ENCODE measurements around the gene MAVS. TPM values are rescaled to one million over a fixed set of nuclear protein-coding genes. Genes with fewer than 3 reads are reported as not detected.

The MAVS gene
- total and polyA plus RNA-seq, 4 experiments from 2014 or later = 1.2 to 49.3 (median 26.8) TPM

DNA sequence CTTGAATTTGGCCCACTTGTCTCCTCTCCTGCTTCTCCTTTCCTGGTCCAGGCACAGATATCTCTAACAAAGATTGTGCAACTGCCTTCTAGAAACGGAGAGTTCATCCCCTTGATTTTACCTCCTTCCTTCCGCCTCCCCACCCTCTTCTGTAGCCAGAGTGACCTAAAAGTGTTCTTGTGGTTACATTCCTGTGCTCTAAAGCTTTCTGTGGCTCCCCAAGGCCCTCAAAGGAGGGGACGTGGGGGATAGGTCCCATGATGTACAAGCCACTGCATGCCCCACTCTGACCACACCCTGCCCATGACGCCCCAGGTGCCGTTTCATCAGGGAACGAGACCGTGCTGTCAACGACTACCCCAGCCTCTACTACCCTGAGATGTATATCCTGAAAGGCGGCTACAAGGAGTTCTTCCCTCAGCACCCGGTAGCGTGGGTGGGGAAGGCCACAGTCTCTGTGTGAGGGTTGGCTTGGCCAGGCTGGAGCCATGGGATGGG, 42.3 kb upstream of the MAVS start:
- Histone ChIP-seq H3K27ac (ENCODE audit: low read depth, low read length) (peak overlapping the region; percentile 14), H3K4me1 (ENCODE audit: insufficient read depth, low read length) (peaks cover 95% of the 10 kb centered on the region)

DNA sequence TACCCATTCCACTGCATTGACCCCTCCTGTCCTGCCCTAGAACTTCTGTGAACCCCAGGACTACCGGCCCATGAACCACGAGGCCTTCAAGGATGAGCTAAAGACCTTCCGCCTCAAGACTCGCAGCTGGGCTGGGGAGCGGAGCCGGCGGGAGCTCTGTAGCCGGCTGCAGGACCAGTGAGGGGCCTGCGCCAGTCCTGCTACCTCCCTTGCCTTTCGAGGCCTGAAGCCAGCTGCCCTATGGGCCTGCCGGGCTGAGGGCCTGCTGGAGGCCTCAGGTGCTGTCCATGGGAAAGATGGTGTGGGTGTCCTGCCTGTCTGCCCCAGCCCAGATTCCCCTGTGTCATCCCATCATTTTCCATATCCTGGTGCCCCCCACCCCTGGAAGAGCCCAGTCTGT, 41.9 kb upstream of the MAVS start:
- Histone ChIP-seq H3K27ac (ENCODE audit: low read depth, low read length) (no peak overlapping the region), H3K36me3 (ENCODE audit: insufficient read depth, low read length) (peaks cover 62% of the 10 kb centered on the region), H3K4me3 (ENCODE audit: low read length in 2 of 2) (no peak overlapping the region), H3K9me3 (ENCODE audit: control insufficient read depth in 1 of 2, low read length in 2 of 2) (no peaks in the 10 kb centered on the region), H3K27me3 (ENCODE audit: insufficient read depth, low read length) (no peaks in the 10 kb centered on the region), H3K4me1 (ENCODE audit: insufficient read depth, low read length) (peaks cover 93% of the 10 kb centered on the region)
- Mint-ChIP-seq H3K27me3 (no peaks in the 10 kb centered on the region), H3K9me3 (no peaks in the 10 kb centered on the region), H3K27ac (peak overlapping the region in 5 of 7 donors; percentile 72 to 87 (median 85)), H3K4me3 (peak overlapping the region in 1 of 8 donors; percentile 20), H3K36me3 (peaks cover 63 to 66% of the 10 kb centered on the region in 2 donors), H3K4me1 (peaks cover 42 to 86% (median 61%) of the 10 kb centered on the region in 4 donors)
- CTCF ChIA-PET (ENCODE audit: partially characterized antibody) = no interaction called here
- POLR2A ChIA-PET (ENCODE audit: partially characterized antibody) = interaction anchor here (0.6 to 1.6 kb wide), 2 partner anchors 9 to 277 kb away, joined by 3 to 10 read pairs; no protein-coding TSS in a partner anchor
- intact Hi-C loops (cut with micrococcal nuclease) = no loop called here
- no peak for DNase-seq

More for the DNA sequence above, 42.3 kb upstream of the MAVS start:
- Histone ChIP-seq H3K36me3 (ENCODE audit: insufficient read depth, low read length) (peaks cover 62% of the 10 kb centered on the region), H3K27me3 (ENCODE audit: insufficient read depth, low read length) (no peaks in the 10 kb centered on the region), H3K9me3 (ENCODE audit: control insufficient read depth in 1 of 2, low read length in 2 of 2) (no peaks in the 10 kb centered on the region), H3K4me3 (ENCODE audit: low read length in 2 of 2) (no peak overlapping the region)
- H3K27me3 Mint-ChIP-seq = no peaks in the 10 kb centered on the region
- peak overlapping the region in 6 of 7 donors; percentile 15 to 87 (median 84) for H3K27ac Mint-ChIP-seq
- H3K36me3 Mint-ChIP-seq = peaks cover 66 to 70% of the 10 kb centered on the region in 2 donors
- H3K4me3 Mint-ChIP-seq = peak overlapping the region in 3 of 8 donors; percentile 46 to 64 (median 55)
- intact Hi-C loops (cut with micrococcal nuclease) = no loop called here
- H3K4me1 Mint-ChIP-seq = peaks cover 44 to 91% (median 64%) of the 10 kb centered on the region in 4 donors
- no peaks in the 10 kb centered on the region for H3K9me3 Mint-ChIP-seq
- ChIA-PET POLR2A (ENCODE audit: partially characterized antibody) (interaction anchor here (1.6 kb wide), 1 partner anchor 9 kb away, joined by 10 read pairs; no protein-coding TSS in a partner anchor), CTCF (ENCODE audit: partially characterized antibody) (interaction anchor here (1.0 kb wide), 1 partner anchor 16 kb away, joined by 3 read pairs; the partner anchor contains the start of gene AP5S1)
- no peak for DNase-seq

DNA sequence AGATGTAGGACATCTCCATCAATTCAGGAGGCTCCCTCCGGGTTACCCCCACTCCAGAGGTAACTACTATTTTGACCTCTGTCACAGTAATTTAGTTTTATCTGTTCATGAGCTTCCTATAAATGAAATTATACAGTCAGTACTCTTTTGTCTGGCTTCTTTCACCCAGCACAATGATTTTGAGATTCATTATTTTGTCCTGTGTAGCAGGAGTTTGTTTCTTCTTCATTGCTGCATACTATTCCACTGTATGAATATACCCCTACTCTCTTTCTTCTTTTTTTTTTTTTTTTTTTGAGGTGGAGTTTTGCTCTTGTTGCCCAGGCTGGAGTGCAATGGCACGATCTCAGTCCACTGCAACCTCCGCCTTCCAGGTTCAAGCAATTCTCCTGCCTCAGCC, 38.1 kb upstream of the MAVS start:
- H3K4me1 Mint-ChIP-seq = peaks cover 56 to 84% (median 67%) of the 10 kb centered on the region in 4 donors
- H3K27me3 ChIP-seq (ENCODE audit: insufficient read depth, low read length) = no peaks in the 10 kb centered on the region
- H3K27me3 Mint-ChIP-seq = no peaks in the 10 kb centered on the region
- intact Hi-C loops (cut with micrococcal nuclease) = no loop called here
- peaks cover 92% of the 10 kb centered on the region for H3K4me1 ChIP-seq (ENCODE audit: insufficient read depth, low read length)
- H3K27ac ChIP-seq (ENCODE audit: low read depth, low read length) = peak overlapping the region; percentile 46
- H3K9me3 ChIP-seq (ENCODE audit: control insufficient read depth in 1 of 2, low read length in 2 of 2) = no peaks in the 10 kb centered on the region
- H3K9me3 Mint-ChIP-seq = no peaks in the 10 kb centered on the region
- no peak for DNase-seq
- peaks cover 27% of the 10 kb centered on the region for H3K36me3 ChIP-seq (ENCODE audit: insufficient read depth, low read length)
- no peak overlapping the region for H3K4me3 Mint-ChIP-seq
- peaks cover 31 to 33% of the 10 kb centered on the region in 2 donors for H3K36me3 Mint-ChIP-seq
- H3K27ac Mint-ChIP-seq = peak overlapping the region in 5 of 7 donors; percentile 46 to 87 (median 62)
- ChIA-PET CTCF (ENCODE audit: partially characterized antibody) (interaction anchor here (5.3 kb wide), 1 partner anchor 13 kb away, joined by 36 read pairs; the partner anchor contains the start of gene CDC25B), POLR2A (ENCODE audit: partially characterized antibody) (no interaction called here)
- H3K4me3 ChIP-seq (ENCODE audit: low read length in 2 of 2) = no peak overlapping the region

DNA sequence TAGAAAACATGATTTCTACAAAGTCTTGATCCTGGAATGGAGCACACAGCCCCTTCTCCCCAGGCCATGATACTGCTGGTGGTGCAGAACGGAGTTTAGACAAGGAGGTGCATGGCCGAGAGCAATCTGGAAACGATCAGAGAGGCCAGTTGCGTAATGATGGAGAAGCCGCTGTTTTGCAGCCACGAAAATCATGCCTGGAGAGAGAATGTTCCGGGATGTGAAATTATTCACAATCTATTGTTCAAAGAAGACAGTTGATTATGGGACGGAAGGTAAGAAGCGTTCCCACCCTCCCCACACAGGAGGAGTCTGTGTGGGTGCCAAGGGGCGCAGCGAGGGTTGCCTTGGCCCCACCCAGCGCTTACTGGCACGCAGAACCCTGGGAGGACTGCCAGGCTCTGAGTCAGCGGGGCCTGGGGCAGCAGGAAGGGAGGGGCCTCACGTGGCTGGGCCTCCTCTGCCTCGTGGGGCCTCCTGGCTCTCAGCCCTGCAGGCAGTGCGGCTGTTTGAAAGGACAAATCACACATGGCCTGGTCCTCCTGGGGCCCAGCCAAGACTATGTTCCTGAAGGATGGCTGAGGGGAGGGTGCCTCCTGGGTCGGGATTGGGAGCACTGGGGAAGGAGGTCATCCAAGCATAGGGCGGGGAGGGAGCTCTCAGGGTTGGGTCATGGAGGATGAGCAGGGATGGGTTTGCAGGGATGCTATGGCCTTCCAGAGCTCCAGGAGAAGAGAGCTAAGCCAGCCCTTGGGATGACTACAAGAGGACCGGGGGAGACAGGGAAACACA, 35.0 kb upstream of the MAVS start:
- intact Hi-C loops (cut with micrococcal nuclease) = loop anchor here (1.0 to 5.0 kb wide), 4 partner anchors 9 to 764 kb away; partner anchors contain the start of genes ADISSP, AP5S1, CDC25B and MRPS26
- H3K27ac ChIP-seq (ENCODE audit: low read depth, low read length) = peak overlapping the region; percentile 89
- no peaks in the 10 kb centered on the region for H3K9me3 ChIP-seq (ENCODE audit: control insufficient read depth in 1 of 2, low read length in 2 of 2)
- peak overlapping the region in 1 of 2 donors; percentile 54 for H3K4me3 ChIP-seq (ENCODE audit: low read length in 2 of 2)
- ChIA-PET CTCF (ENCODE audit: partially characterized antibody) (interaction anchor here (0.7 to 5.3 kb wide), 4 partner anchors 16 to 510 kb away, joined by 3 to 36 read pairs (median 6); partner anchors contain the start of gene CDC25B), POLR2A (ENCODE audit: partially characterized antibody) (interaction anchor here (0.6 to 7.0 kb wide), 8 partner anchors 13 to 228 kb away, joined by 3 to 97 read pairs (median 4); partner anchors contain the start of genes ADISSP and CENPB)
- peak overlapping the region; percentile 83 to 94 (median 89) for H3K4me3 Mint-ChIP-seq
- peaks cover 90% of the 10 kb centered on the region for H3K4me1 ChIP-seq (ENCODE audit: insufficient read depth, low read length)
- peak overlapping the region; percentile 97 to 100 (median 99) for H3K27ac Mint-ChIP-seq
- H3K4me1 Mint-ChIP-seq = peaks cover 53 to 83% (median 69%) of the 10 kb centered on the region in 4 donors
- DNase-seq = peak; percentile 92 to 97 (median 94)
- no peaks in the 10 kb centered on the region for H3K9me3 Mint-ChIP-seq
- no peaks in the 10 kb centered on the region for H3K27me3 ChIP-seq (ENCODE audit: insufficient read depth, low read length)
- H3K36me3 ChIP-seq (ENCODE audit: insufficient read depth, low read length) = no peaks in the 10 kb centered on the region
- peaks cover 6% of the 10 kb centered on the region in 2 donors for H3K36me3 Mint-ChIP-seq
- H3K27me3 Mint-ChIP-seq = no peaks in the 10 kb centered on the region

DNA sequence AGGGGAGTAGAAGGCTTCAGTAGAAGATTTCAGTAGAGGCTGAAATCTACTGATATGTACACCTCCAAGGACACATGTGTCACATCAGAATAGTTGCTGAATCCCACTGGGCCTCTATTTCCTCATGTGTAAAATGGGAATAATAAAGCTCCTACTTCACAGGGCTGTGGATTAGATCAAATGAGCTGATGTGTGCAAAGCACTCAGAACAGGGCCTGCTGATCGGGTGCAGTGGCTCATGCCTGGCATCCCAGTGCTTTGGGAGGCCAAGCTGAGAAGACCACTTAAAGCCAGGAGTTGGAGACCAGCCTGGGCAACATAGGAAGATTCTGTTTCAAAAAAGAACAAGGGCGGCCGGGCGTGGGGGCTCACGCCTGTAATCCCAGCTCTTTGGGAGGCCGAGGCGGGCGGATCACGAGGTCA, 34.4 kb upstream of the MAVS start:
- Histone ChIP-seq H3K27ac (ENCODE audit: low read depth, low read length) (peak overlapping the region; percentile 89), H3K27me3 (ENCODE audit: insufficient read depth, low read length) (no peaks in the 10 kb centered on the region), H3K4me3 (ENCODE audit: low read length in 2 of 2) (peak overlapping the region in 1 of 2 donors; percentile 54), H3K9me3 (ENCODE audit: control insufficient read depth in 1 of 2, low read length in 2 of 2) (no peaks in the 10 kb centered on the region), H3K4me1 (ENCODE audit: insufficient read depth, low read length) (peaks cover 88% of the 10 kb centered on the region), H3K36me3 (ENCODE audit: insufficient read depth, low read length) (no peaks in the 10 kb centered on the region)
- H3K9me3 Mint-ChIP-seq = no peaks in the 10 kb centered on the region
- no peaks in the 10 kb centered on the region for H3K36me3 Mint-ChIP-seq
- intact Hi-C loops (cut with micrococcal nuclease) = loop anchor here (5.0 kb wide), 1 partner anchor 765 kb away; the partner anchor contains the start of gene MRPS26
- H3K4me3 Mint-ChIP-seq = peak overlapping the region in 7 of 8 donors; percentile 83 to 94 (median 89)
- POLR2A ChIA-PET (ENCODE audit: partially characterized antibody) = interaction anchor here (1.4 to 7.0 kb wide), 5 partner anchors 12 to 227 kb away, joined by 4 to 97 read pairs (median 5); partner anchors contain the start of genes ADISSP and CENPB
- H3K27me3 Mint-ChIP-seq = no peaks in the 10 kb centered on the region
- DNase-seq = no peak
- peaks cover 49 to 83% (median 67%) of the 10 kb centered on the region in 4 donors for H3K4me1 Mint-ChIP-seq
- peak overlapping the region; percentile 97 to 100 (median 99) for H3K27ac Mint-ChIP-seq
- CTCF ChIA-PET (ENCODE audit: partially characterized antibody) = interaction anchor here (0.7 to 5.3 kb wide), 4 partner anchors 11 to 44 kb away, joined by 4 to 36 read pairs (median 6); partner anchors contain the start of gene CDC25B

DNA sequence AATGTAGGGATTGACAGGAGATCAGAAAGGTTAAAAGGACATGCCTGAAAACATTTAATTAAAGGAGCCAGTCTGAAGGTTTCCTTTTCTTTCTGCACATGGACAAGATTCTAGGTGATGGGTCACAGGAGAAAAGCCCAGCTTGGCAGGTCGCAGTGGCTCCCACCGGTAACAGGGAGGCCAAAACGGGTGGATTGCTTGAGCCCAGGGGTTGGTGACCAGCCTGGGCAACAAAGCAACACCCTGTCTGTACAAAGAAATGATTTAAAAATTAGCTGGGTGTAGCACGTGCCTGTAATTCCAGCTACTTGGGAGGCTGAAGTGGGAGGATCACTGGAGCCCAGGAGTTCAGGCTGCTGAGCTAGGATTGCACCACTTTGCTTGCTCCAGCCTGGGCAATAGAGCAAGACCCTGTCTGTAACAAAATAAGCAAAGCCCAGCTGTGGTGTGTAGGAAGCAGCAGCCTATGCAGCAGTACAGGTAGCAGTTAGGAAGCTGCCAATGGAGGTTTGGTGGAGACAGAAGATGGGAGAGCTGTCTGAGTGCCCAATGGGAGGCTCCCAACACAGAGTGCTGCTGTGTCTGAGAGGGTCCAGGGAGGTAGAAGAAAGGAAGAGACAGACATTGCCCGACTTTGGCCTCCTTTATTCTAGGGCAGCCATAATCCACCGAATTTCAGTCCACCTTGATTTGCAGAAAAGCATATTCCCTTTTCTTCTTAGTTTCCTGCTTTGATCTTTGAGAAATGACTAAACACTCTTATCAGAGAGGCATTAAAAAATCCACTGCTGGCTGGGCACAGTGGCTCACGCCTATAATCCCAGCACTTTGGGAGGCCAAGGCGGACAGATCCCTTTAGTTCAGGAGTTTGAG, 33.4 kb upstream of the MAVS start:
- Histone ChIP-seq H3K9me3 (ENCODE audit: control insufficient read depth in 1 of 2, low read length in 2 of 2) (no peaks in the 10 kb centered on the region), H3K27me3 (ENCODE audit: insufficient read depth, low read length) (no peaks in the 10 kb centered on the region), H3K4me1 (ENCODE audit: insufficient read depth, low read length) (peaks cover 85% of the 10 kb centered on the region), H3K36me3 (ENCODE audit: insufficient read depth, low read length) (no peaks in the 10 kb centered on the region), H3K4me3 (ENCODE audit: low read length in 2 of 2) (no peak overlapping the region), H3K27ac (ENCODE audit: low read depth, low read length) (peak overlapping the region; percentile 89)
- intact Hi-C loops (cut with micrococcal nuclease) = loop anchor here (5.0 kb wide), 1 partner anchor 766 kb away; the partner anchor contains the start of gene MRPS26
- CTCF ChIA-PET (ENCODE audit: partially characterized antibody) = interaction anchor here (1.1 to 5.3 kb wide), 5 partner anchors 12 to 44 kb away, joined by 4 to 36 read pairs (median 4); partner anchors contain the start of gene CDC25B
- POLR2A ChIA-PET (ENCODE audit: partially characterized antibody) = interaction anchor here (0.5 to 7.0 kb wide), 7 partner anchors 8 to 47 kb away, joined by 4 to 97 read pairs (median 5); partner anchors contain the start of genes ADISSP and CENPB
- Mint-ChIP-seq H3K4me3 (peak overlapping the region in 7 of 8 donors; percentile 47 to 94 (median 70)), H3K27ac (peak overlapping the region; percentile 94 to 100 (median 98)), H3K27me3 (no peaks in the 10 kb centered on the region), H3K36me3 (no peaks in the 10 kb centered on the region), H3K9me3 (no peaks in the 10 kb centered on the region), H3K4me1 (peaks cover 49 to 83% (median 66%) of the 10 kb centered on the region in 4 donors)
- no peak for DNase-seq

Data from CD4-positive, alpha-beta memory T cell (primary cell).